IMR-90 (cell line): ENCODE measurements around the gene BIRC5. TPM values are rescaled to one million over a fixed set of nuclear protein-coding genes. Genes with fewer than 3 reads are reported as not detected.

ENCODE experiments used
- ATAC-seq: fragments of 200-7000 bp; cut with Tn5 transposase; 2 replicates; pipeline ENCODE4 v1.9.1; 2020; ENCODE audit warnings: low read depth, mild to moderate bottlenecking, moderate library complexity
- BruUV-seq: library from RNA; stranded (reverse); fragments of 400-500 nt; replicated peaks from 2 replicates; lab custom pipeline; 2021; lab: Mats Ljungman, UMichigan
- CTCF ChIA-PET: fragments of 300-600 bp; formaldehyde crosslinking; extraction: SDS; loops from one replicate; lab custom pipeline; 2021; ENCODE audit warnings: antibody characterized with exemption; lab: Yijun Ruan, JAX
- POLR2A ChIA-PET: fragments of 300-600 bp; sonication (Branson Sonifier 250); formaldehyde crosslinking; loops from one replicate; lab custom pipeline; 2022; ENCODE audit warnings: antibody characterized with exemption; ENCODE audit not compliant: unreplicated experiment; lab: Charles Lee
- DNase-seq: peaks from one replicate; pipeline ENCODE4 v3.0.0; 2013
- H2AFZ ChIP-seq: replicated peaks from 2 replicates; pipeline ENCODE3; 2013; ENCODE audit warnings: low read length, mild to moderate bottlenecking; ENCODE audit not compliant: poor library complexity
- H2AK5ac ChIP-seq: 2 replicates; pipeline ENCODE4 v1.6.1; 2013; ENCODE audit warnings: low read depth, low read length, inconsistent platforms
- H2AK9ac ChIP-seq: replicated peaks from 2 replicates; pipeline ENCODE3; 2013; ENCODE audit warnings: mild to moderate bottlenecking, low read depth, low read length, moderate library complexity; ENCODE audit not compliant: poor library complexity
- H2BK120ac ChIP-seq: 2 replicates; pipeline ENCODE4 v1.6.1; 2013; ENCODE audit warnings: low read depth, low read length, inconsistent platforms
- H2BK15ac ChIP-seq: 3 replicates; pipeline ENCODE4 v1.6.1; 2013; ENCODE audit warnings: low read depth, low read length, inconsistent platforms
- H2BK20ac ChIP-seq: 2 replicates; pipeline ENCODE4 v1.6.1; 2013; ENCODE audit warnings: low read depth, mild to moderate bottlenecking, inconsistent platforms, low read length, moderate library complexity
- H2BK5ac ChIP-seq: 2 replicates; pipeline ENCODE4 v1.6.1; 2013; ENCODE audit warnings: mild to moderate bottlenecking, low read depth, low read length, inconsistent platforms; ENCODE audit not compliant: poor library complexity, severe bottlenecking
- H3K14ac ChIP-seq: replicated peaks from 2 replicates; pipeline ENCODE4 v1.6.1; 2013; ENCODE audit warnings: low read depth, low read length, inconsistent platforms
- H3K18ac ChIP-seq: 2 replicates; pipeline ENCODE4 v1.6.1; 2013; ENCODE audit warnings: low read depth, low read length, control low read depth
- H3K23ac ChIP-seq: 2 replicates; pipeline ENCODE4 v1.6.1; 2013; ENCODE audit warnings: low read depth, low read length, inconsistent platforms
- H3K27ac ChIP-seq: 2 replicates; pipeline ENCODE4 v1.5.1; 2013; ENCODE audit warnings: mild to moderate bottlenecking, control low read depth, low read length; ENCODE audit not compliant: insufficient read depth
- H3K27me3 ChIP-seq: 2 replicates; pipeline ENCODE4 v1.6.1; 2013; ENCODE audit warnings: low read length; ENCODE audit not compliant: control insufficient read depth, insufficient read depth
- H3K36me3 ChIP-seq: 2 replicates; pipeline ENCODE4 v1.6.1; 2013; ENCODE audit warnings: low read length, mixed read lengths; ENCODE audit not compliant: control insufficient read depth, insufficient read depth
- H3K4ac ChIP-seq: 2 replicates; pipeline ENCODE4 v1.6.1; 2013; ENCODE audit warnings: low read depth, low read length, inconsistent platforms
- H3K4me1 ChIP-seq: 2 replicates; pipeline ENCODE4 v1.6.1; 2013; ENCODE audit warnings: low read length, mixed read lengths; ENCODE audit not compliant: control insufficient read depth, insufficient read depth
- H3K4me2 ChIP-seq: 2 replicates; pipeline ENCODE4 v1.6.1; 2013; ENCODE audit warnings: low read depth, mild to moderate bottlenecking, control low read depth, low read length, moderate library complexity
- H3K4me3 ChIP-seq: 2 replicates; pipeline ENCODE4 v1.5.1; 2013; ENCODE audit warnings: low read depth, mild to moderate bottlenecking, control low read depth, low read length, moderate library complexity; ENCODE audit not compliant: insufficient read depth
- H3K56ac ChIP-seq: 2 replicates; pipeline ENCODE4 v1.6.1; 2013; ENCODE audit warnings: low read length, inconsistent platforms; ENCODE audit not compliant: insufficient read depth; ENCODE audit errors: extremely low read depth
- H3K79me1 ChIP-seq, 2 experiments: 2 replicates each; pipeline ENCODE4 v1.6.1; 2013; ENCODE audit warnings: low read length in 2 of 2, inconsistent platforms in 1 of 2, low read depth in 1 of 2
- H3K9ac ChIP-seq: 2 replicates; pipeline ENCODE4 v1.6.1; 2013; ENCODE audit warnings: low read depth, low read length, control low read depth
- H3K9me1 ChIP-seq: 2 replicates; pipeline ENCODE4 v1.6.1; 2013; ENCODE audit warnings: low read length, inconsistent platforms; ENCODE audit not compliant: insufficient read depth
- H3K9me3 ChIP-seq: 2 replicates; pipeline ENCODE4 v1.6.1; 2013; ENCODE audit warnings: low read length; ENCODE audit not compliant: control insufficient read depth, insufficient read depth
- H4K20me1 ChIP-seq: 2 replicates; pipeline ENCODE4 v1.6.1; 2013; ENCODE audit warnings: low read length, inconsistent platforms; ENCODE audit not compliant: insufficient read depth
- H4K5ac ChIP-seq: 2 replicates; pipeline ENCODE4 v1.6.1; 2013; ENCODE audit warnings: mild to moderate bottlenecking, low read depth, low read length, control low read depth
- H4K8ac ChIP-seq, 2 experiments: 2 replicates each; pipeline ENCODE4 v1.6.1; 2013; ENCODE audit warnings: low read depth in 2 of 2, low read length in 2 of 2, control low read depth in 1 of 2, inconsistent platforms in 1 of 2
- H4K91ac ChIP-seq: 2 replicates; pipeline ENCODE4 v1.6.1; 2013; ENCODE audit warnings: low read depth, low read length, inconsistent platforms; ENCODE audit not compliant: insufficient read depth
- BHLHE40 ChIP-seq: fragments of 150-350 bp; IDR thresholded peaks from 2 replicates; pipeline ENCODE4 v1.6.1; 2016; ENCODE audit warnings: mild to moderate bottlenecking, low read depth, low read length
- CEBPB ChIP-seq: IDR thresholded peaks from 2 replicates; pipeline ENCODE4 v1.6.1; 2012; ENCODE audit warnings: low read depth, low read length, improper control_type of control experiment
- CHD1 ChIP-seq: IDR thresholded peaks from 2 replicates; pipeline ENCODE4 v1.6.1; 2012; ENCODE audit warnings: low read depth, low read length, improper control_type of control experiment
- ELK1 ChIP-seq: fragments of 150-350 bp; IDR thresholded peaks from 2 replicates; pipeline ENCODE4 v1.6.1; 2016; ENCODE audit warnings: low read depth, mild to moderate bottlenecking, low read length, moderate library complexity, borderline replicate concordance
- FOS ChIP-seq: fragments of 150-350 bp; IDR thresholded peaks from 2 replicates; pipeline ENCODE4 v1.6.1; 2016; ENCODE audit warnings: low read depth, low read length
- MAFK ChIP-seq: IDR thresholded peaks from 2 replicates; pipeline ENCODE4 v1.6.1; 2012; ENCODE audit warnings: low read depth, low read length, improper control_type of control experiment
- MXI1 ChIP-seq: IDR thresholded peaks from 2 replicates; pipeline ENCODE4 v1.6.1; 2012; ENCODE audit warnings: low read depth, mild to moderate bottlenecking, low read length, moderate library complexity, borderline replicate concordance
- NFE2L2 ChIP-seq: fragments of 150-350 bp; IDR thresholded peaks from 2 replicates; pipeline ENCODE4 v1.6.1; 2016; ENCODE audit warnings: low read depth, mild to moderate bottlenecking, low read length
- POLR2A ChIP-seq: IDR thresholded peaks from 2 replicates; pipeline ENCODE4 v1.6.1; 2012; ENCODE audit warnings: mild to moderate bottlenecking, low read depth, low read length
- RAD21 ChIP-seq: IDR thresholded peaks from 2 replicates; pipeline ENCODE4 v1.6.1; 2012; ENCODE audit warnings: low read length, improper control_type of control experiment
- RFX5 ChIP-seq: IDR thresholded peaks from 2 replicates; pipeline ENCODE4 v1.8.0; 2012; ENCODE audit warnings: low read depth, mild to moderate bottlenecking, low read length, moderate library complexity
- SMC3 ChIP-seq: fragments of 150-350 bp; IDR thresholded peaks from 2 replicates; pipeline ENCODE4 v1.6.1; 2016; ENCODE audit warnings: low read depth, mild to moderate bottlenecking, antibody characterized with exemption, low read length, moderate library complexity
- USF2 ChIP-seq: fragments of 150-350 bp; IDR thresholded peaks from 2 replicates; pipeline ENCODE4 v1.6.1; 2017; ENCODE audit warnings: mild to moderate bottlenecking, antibody characterized with exemption, low read length, low read depth
- WGBS, 2 experiments: methylation state at CpG; one replicate each; pipeline versions ENCODE4 v1.1.5 to v1.1.7; 2013; ENCODE audit warnings: missing lambda C conversion rate in 2 of 2; ENCODE audit not compliant: insufficient read length in 1 of 2; ENCODE audit errors: extremely low coverage in 2 of 2; 5-methylcytosine and 5-hydroxymethylcytosine counted together
- dilution Hi-C: fragments of 300-500 bp; cut with HindIII; formaldehyde crosslinking; loops from one replicate; pipeline ENCODE4 v1.14.3; 2018; ENCODE audit warnings: low sequenced_read_pairs; ENCODE audit not compliant: unreplicated experiment
- in situ Hi-C: fragments of 300-500 bp; cut with MboI; formaldehyde crosslinking; loops from 3 replicates; pipeline ENCODE4 v1.14.3; 2019; ENCODE audit warnings: low sequenced_read_pairs, inconsistent platforms, mixed read lengths
- intact Hi-C: fragments of 100-400 bp; cut with micrococcal nuclease; formaldehyde crosslinking; loops from 2 replicates; pipeline ENCODE4 v1.10.0; 2022
- polyA plus RNA-seq, 3 experiments: library from polyadenylated mRNA; depleted of rRNA; stranded (reverse); fragments of >200 nt; gene quantifications; 2 replicates each; pipeline ENCODE4 v1.2.3, GENCODE V29; 2012; ENCODE audit warnings: low replicate concordance in 1 of 3
- total RNA-seq: library from RNA; depleted of rRNA; stranded (reverse); fragments of >200 nt; gene quantifications from 2 replicates; pipeline ENCODE4 v1.2.3, GENCODE V29; 2012
- TF ChIP-seq, protein P1 (sequence below): conservative IDR thresholded peaks from 2 replicates; pipeline ENCODE4 v1.5.1; 2012; ENCODE audit warnings: mild to moderate bottlenecking, low read depth, low read length, improper control_type of control experiment

BIRC5 gene
- total and polyA plus RNA-seq, 2 of the 4 experiments (the other 2 are of a cell fraction) = 16.6 to 52.7 TPM

DNA sequence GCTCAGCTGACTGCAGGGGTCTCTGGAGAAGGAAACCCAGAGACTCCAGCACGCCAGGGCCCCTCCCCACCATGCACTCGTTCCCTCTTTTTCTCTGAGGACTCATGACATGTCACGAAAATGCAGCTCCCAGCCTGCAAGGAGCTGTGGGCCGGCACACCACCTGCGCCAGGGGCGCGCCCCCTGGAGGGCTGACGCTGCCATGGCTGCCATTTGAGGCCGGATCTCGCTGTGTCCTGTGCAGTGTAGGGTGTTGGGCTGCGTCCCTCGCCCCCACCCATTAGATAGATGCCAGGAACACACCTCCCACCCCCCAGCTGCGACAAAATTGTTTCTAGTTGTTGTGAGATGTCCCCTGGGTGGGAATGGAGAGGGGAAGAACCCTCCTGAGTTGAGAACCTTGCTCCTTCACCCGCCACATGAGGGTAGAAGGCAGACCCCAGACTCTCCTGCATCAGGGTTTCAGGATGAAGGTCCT is 37.5 kb upstream of the BIRC5 start:
- dilution Hi-C loops = no loop called here
- 33% methylated on average over 1 of the region's 14 CpGs; no CpG with 5 or more reads in 1 of the 2 experiments for WGBS, 2 experiments

More for the DNA sequence above, 37.5 kb upstream of the BIRC5 start:
- H3K27ac ChIP-seq = no peak overlapping the region
- H3K9ac ChIP-seq = no peak overlapping the region
- H2BK15ac ChIP-seq = no peak overlapping the region
- in situ Hi-C loops = loop anchor here (5.0 kb wide), 1 partner anchor 64 kb away; no protein-coding TSS in a partner anchor
- ChIA-PET POLR2A (no interaction called here), CTCF (interaction anchor here (0.7 to 1.6 kb wide), 3 partner anchors 32 to 92 kb away, joined by 3 to 5 read pairs (median 3); no protein-coding TSS in a partner anchor)
- intact Hi-C loops = loop anchor here (1.0 kb wide), 1 partner anchor 64 kb away; no protein-coding TSS in a partner anchor
- H3K9me1 ChIP-seq = peaks cover 14% of the 10 kb centered on the region; the same call in 1 of the 2 replicates
- H4K8ac ChIP-seq = no peak overlapping the region
- peak overlapping the region; percentile 74 for H2AK9ac ChIP-seq
- H4K5ac ChIP-seq = no peak overlapping the region
- H4K20me1 ChIP-seq = no peaks in the 10 kb centered on the region; the same call in 1 of the 2 replicates
- no peak overlapping the region for H3K4me3 ChIP-seq
- no peak overlapping the region for H3K14ac ChIP-seq
- no peaks in the 10 kb centered on the region for H3K9me3 ChIP-seq
- no peak overlapping the region for H3K4ac ChIP-seq
- no peaks in the 10 kb centered on the region for H3K27me3 ChIP-seq
- H3K36me3 ChIP-seq = no peaks in the 10 kb centered on the region; the same call in 1 of the 2 replicates
- H2BK120ac ChIP-seq = no peak overlapping the region
- H2BK5ac ChIP-seq = no peak overlapping the region
- H3K4me2 ChIP-seq = no peak overlapping the region
- DNase-seq = peak; percentile 22
- 0 out of 2 replicates have a peak overlapping the region, but pooled peaks have one; percentile 0 for H4K91ac ChIP-seq
- H3K4me1 ChIP-seq = peaks cover 24% of the 10 kb centered on the region
- no peak overlapping the region for H2AK5ac ChIP-seq
- peak; percentile 52 for ATAC-seq
- no TSS peak for BruUV-seq
- no peak overlapping the region for H2BK20ac ChIP-seq
- peaks cover 3 to 43% of the 10 kb centered on the region in 2 experiments; a peak in 2 of 4 replicates for H3K79me1 ChIP-seq
- no peak overlapping the region for H3K18ac ChIP-seq
- H3K23ac ChIP-seq = no peak overlapping the region
- no peak overlapping the region for H3K56ac ChIP-seq
- TF ChIP-seq USF2 (no peak), RFX5 (no peak), NFE2L2 (no peak), BHLHE40 (no peak), MXI1 (no peak), POLR2A (peak; percentile 24; the same call in 1 of the 2 replicates), ELK1 (no peak), MAFK (no peak), CEBPB (no peak), RAD21 (peak; percentile 53), SMC3 (peak; percentile 52), FOS (no peak), CHD1 (no peak)
- TF ChIP-seq, protein P1, sequence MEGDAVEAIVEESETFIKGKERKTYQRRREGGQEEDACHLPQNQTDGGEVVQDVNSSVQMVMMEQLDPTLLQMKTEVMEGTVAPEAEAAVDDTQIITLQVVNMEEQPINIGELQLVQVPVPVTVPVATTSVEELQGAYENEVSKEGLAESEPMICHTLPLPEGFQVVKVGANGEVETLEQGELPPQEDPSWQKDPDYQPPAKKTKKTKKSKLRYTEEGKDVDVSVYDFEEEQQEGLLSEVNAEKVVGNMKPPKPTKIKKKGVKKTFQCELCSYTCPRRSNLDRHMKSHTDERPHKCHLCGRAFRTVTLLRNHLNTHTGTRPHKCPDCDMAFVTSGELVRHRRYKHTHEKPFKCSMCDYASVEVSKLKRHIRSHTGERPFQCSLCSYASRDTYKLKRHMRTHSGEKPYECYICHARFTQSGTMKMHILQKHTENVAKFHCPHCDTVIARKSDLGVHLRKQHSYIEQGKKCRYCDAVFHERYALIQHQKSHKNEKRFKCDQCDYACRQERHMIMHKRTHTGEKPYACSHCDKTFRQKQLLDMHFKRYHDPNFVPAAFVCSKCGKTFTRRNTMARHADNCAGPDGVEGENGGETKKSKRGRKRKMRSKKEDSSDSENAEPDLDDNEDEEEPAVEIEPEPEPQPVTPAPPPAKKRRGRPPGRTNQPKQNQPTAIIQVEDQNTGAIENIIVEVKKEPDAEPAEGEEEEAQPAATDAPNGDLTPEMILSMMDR = peak; percentile 68
- peak overlapping the region; percentile 49 for H2AFZ ChIP-seq
